ENCODE results near the gene SUMF1.

GRCh38 chr3:4356546-4357410 lies 110.3 kb downstream of the SUMF1 start:
- TF ChIP-seq EZH2 (IDR thresholded peaks at IDR 0.05; ENCODE audit: low read length, unreplicated experiment) = no peak
- TF ChIP-seq, protein P1, sequence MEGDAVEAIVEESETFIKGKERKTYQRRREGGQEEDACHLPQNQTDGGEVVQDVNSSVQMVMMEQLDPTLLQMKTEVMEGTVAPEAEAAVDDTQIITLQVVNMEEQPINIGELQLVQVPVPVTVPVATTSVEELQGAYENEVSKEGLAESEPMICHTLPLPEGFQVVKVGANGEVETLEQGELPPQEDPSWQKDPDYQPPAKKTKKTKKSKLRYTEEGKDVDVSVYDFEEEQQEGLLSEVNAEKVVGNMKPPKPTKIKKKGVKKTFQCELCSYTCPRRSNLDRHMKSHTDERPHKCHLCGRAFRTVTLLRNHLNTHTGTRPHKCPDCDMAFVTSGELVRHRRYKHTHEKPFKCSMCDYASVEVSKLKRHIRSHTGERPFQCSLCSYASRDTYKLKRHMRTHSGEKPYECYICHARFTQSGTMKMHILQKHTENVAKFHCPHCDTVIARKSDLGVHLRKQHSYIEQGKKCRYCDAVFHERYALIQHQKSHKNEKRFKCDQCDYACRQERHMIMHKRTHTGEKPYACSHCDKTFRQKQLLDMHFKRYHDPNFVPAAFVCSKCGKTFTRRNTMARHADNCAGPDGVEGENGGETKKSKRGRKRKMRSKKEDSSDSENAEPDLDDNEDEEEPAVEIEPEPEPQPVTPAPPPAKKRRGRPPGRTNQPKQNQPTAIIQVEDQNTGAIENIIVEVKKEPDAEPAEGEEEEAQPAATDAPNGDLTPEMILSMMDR (conservative IDR thresholded peaks at IDR 0.05; ENCODE audit: low read depth, low read length) = no peak

Data from PC-3 (cell line).